ENCODE results near the gene PPIL4. TPM values are rescaled to one million over a fixed set of nuclear protein-coding genes. Genes with fewer than 3 reads are reported as not detected.
A peak's percentile ranks its signal among the peaks of the same experiment; 100 is the strongest.
"Not testable (repeated sequence)": the region's sequence is repeated elsewhere in the genome, so short reads cannot be mapped to it uniquely, and the experiment has no call there.

The PPIL4 gene
- total and polyA plus RNA-seq, 7 experiments from 2014 or later: 15.3 to 42.9 (median 28.1) TPM

DNA sequence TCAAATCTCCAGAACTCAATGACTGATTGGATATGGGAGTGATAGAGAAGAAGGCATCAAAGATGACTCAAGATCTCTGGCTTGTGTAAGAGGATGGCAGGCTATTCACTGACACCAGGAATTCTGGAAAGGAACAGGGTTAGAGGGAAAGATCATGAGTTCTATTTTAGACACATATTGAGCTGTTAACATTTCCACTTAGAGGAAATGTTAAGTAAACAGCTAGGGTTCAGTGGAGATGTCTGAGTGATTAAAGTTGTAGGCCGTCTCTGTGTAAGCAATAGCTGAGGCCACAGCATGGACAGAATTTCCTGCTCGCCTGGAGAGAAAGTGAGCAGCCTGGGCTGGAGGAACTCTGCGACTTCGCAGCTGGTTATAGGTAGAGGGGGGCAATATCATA is 82.1 kb downstream of the PPIL4 start:
- H3K4me1 ChIP-seq (ENCODE audit: control insufficient read depth in 2 of 2, insufficient read depth in 2 of 2, low read length in 2 of 2): peaks cover 5 to 7% of the 10 kb centered on the region in 2 donors
- Mint-ChIP-seq H3K4me1 (peaks cover 6 to 27% (median 20%) of the 10 kb centered on the region in 7 donors), H3K27ac (peak overlapping the region in 3 of 9 donors; percentile 15 to 55 (median 38)), H3K36me3 (peaks cover 12 to 29% (median 18%) of the 10 kb centered on the region in 5 donors), H3K4me3 (no peak overlapping the region), H3K27me3 (no peaks in the 10 kb centered on the region), H3K9me3 (peaks cover 0 to 2% (median 0%) of the 10 kb centered on the region in 11 donors)
- ATAC-seq (no peak), DNase-seq (no peak)
- intact Hi-C loops (cut with micrococcal nuclease): no loop called here
- H3K4me3 ChIP-seq (ENCODE audit: low read length): no peak overlapping the region
- POLR2A ChIA-PET: no interaction called here
- H3K9me3 ChIP-seq (ENCODE audit: control insufficient read depth in 2 of 3, low read length in 3 of 3): no peaks in the 10 kb centered on the region
- no peaks in the 10 kb centered on the region for H3K27me3 ChIP-seq (ENCODE audit: control insufficient read depth in 2 of 2, insufficient read depth in 2 of 2, low read length in 2 of 2)
- peaks cover 8 to 30% (median 11%) of the 10 kb centered on the region in 3 experiments for H3K36me3 ChIP-seq (ENCODE audit: control insufficient read depth in 2 of 3, insufficient read depth in 3 of 3, low read length in 3 of 3)
- CTCF ChIA-PET: interaction anchor here (0.9 kb wide), 1 partner anchor 21 kb away, joined by 3 read pairs; the partner anchor contains the start of gene ZC3H12D
- H3K27ac ChIP-seq (ENCODE audit: low read depth, low read length): no peak overlapping the region

- Mint-ChIP-seq H3K36me3 (peaks cover 16 to 28% (median 18%) of the 10 kb centered on the region in 5 donors), H3K27ac (peak overlapping the region in 1 of 9 donors; percentile 14), H3K4me1 (peaks cover 0 to 20% (median 11%) of the 10 kb centered on the region in 7 donors)
- H3K4me3 Mint-ChIP-seq; H3K27ac ChIP-seq (ENCODE audit: low read depth, low read length); ATAC-seq; H3K27me3 ChIP-seq (ENCODE audit: control insufficient read depth in 2 of 2, insufficient read depth in 2 of 2, low read length in 2 of 2); H3K9me3 Mint-ChIP-seq; H3K9me3 ChIP-seq (ENCODE audit: control insufficient read depth in 2 of 3, low read length in 3 of 3); H3K4me3 ChIP-seq (ENCODE audit: low read length); H3K27me3 Mint-ChIP-seq; POLR2A ChIA-PET; intact Hi-C loops (cut with micrococcal nuclease); DNase-seq; H3K4me1 ChIP-seq (ENCODE audit: control insufficient read depth in 2 of 2, insufficient read depth in 2 of 2, low read length in 2 of 2): not testable (repeated sequence)
- H3K36me3 ChIP-seq (ENCODE audit: control insufficient read depth in 2 of 3, insufficient read depth in 3 of 3, low read length in 3 of 3): peaks cover 8 to 36% (median 17%) of the 10 kb centered on the region in 3 experiments
- CTCF ChIA-PET: interaction anchor here (1.0 to 1.5 kb wide), 2 partner anchors 11 to 382 kb away, joined by 3 to 4 read pairs; no protein-coding TSS in a partner anchor
These were observed 83.1 kb downstream of the PPIL4 start for GRCh38 chr6:149462712-149463111.

DNA sequence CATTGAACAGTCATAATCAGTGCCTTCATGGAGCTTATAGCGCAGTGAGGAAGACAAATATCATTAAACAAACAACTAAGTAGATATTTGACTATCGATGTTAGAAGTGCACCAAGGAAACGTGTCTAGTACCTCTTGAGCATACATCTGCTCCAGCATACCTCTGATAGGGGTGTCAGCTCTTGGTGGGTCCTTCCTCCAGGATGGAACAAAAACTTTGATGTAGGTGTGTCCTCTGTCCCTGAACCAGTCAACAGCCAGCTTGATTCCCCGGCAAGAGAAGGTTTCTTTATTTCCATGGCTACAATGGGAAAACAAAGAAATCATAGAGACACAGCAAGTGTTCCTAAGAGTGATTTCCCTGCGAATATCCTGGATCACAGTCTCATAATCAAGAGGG is 84.2 kb downstream of the PPIL4 start:
- Histone ChIP-seq H3K27me3 (ENCODE audit: control insufficient read depth in 2 of 2, insufficient read depth in 2 of 2, low read length in 2 of 2) (no peaks in the 10 kb centered on the region), H3K9me3 (ENCODE audit: control insufficient read depth in 2 of 3, low read length in 3 of 3) (no peaks in the 10 kb centered on the region), H3K27ac (ENCODE audit: low read depth, low read length) (no peak overlapping the region), H3K4me1 (ENCODE audit: control insufficient read depth in 2 of 2, insufficient read depth in 2 of 2, low read length in 2 of 2) (no peaks in the 10 kb centered on the region), H3K36me3 (ENCODE audit: control insufficient read depth in 2 of 3, insufficient read depth in 3 of 3, low read length in 3 of 3) (peaks cover 8 to 46% (median 21%) of the 10 kb centered on the region in 3 experiments), H3K4me3 (ENCODE audit: low read length) (no peak overlapping the region)
- Mint-ChIP-seq H3K27me3 (no peaks in the 10 kb centered on the region), H3K4me1 (peaks cover 0 to 16% (median 11%) of the 10 kb centered on the region in 7 donors), H3K36me3 (peaks cover 16 to 31% (median 22%) of the 10 kb centered on the region in 5 donors), H3K4me3 (no peak overlapping the region), H3K27ac (no peak overlapping the region), H3K9me3 (peaks cover 0 to 2% (median 0%) of the 10 kb centered on the region in 11 donors)
- ATAC-seq: no peak
- ChIA-PET CTCF (interaction anchor here (0.5 to 1.8 kb wide), 4 partner anchors 30 to 433 kb away, joined by 3 to 6 read pairs (median 3); no protein-coding TSS in a partner anchor), POLR2A (no interaction called here)
- intact Hi-C loops (cut with micrococcal nuclease): no loop called here
- DNase-seq: no peak

- CTCF ChIA-PET: interaction anchor here (1.8 kb wide), 1 partner anchor 56 kb away, joined by 6 read pairs; no protein-coding TSS in a partner anchor
- H3K27ac ChIP-seq (ENCODE audit: low read depth, low read length); H3K4me1 ChIP-seq (ENCODE audit: control insufficient read depth in 2 of 2, insufficient read depth in 2 of 2, low read length in 2 of 2); H3K27me3 Mint-ChIP-seq; H3K4me3 Mint-ChIP-seq; intact Hi-C loops (cut with micrococcal nuclease); H3K9me3 Mint-ChIP-seq; POLR2A ChIA-PET; DNase-seq; H3K27ac Mint-ChIP-seq; H3K27me3 ChIP-seq (ENCODE audit: control insufficient read depth in 2 of 2, insufficient read depth in 2 of 2, low read length in 2 of 2); H3K9me3 ChIP-seq (ENCODE audit: control insufficient read depth in 2 of 3, low read length in 3 of 3); ATAC-seq; H3K4me3 ChIP-seq (ENCODE audit: low read length): not testable (repeated sequence)
- H3K4me1 Mint-ChIP-seq: peaks cover 0 to 16% (median 11%) of the 10 kb centered on the region in 7 donors
- H3K36me3 Mint-ChIP-seq: peaks cover 16 to 31% (median 22%) of the 10 kb centered on the region in 5 donors
- H3K36me3 ChIP-seq (ENCODE audit: control insufficient read depth in 2 of 3, insufficient read depth in 3 of 3, low read length in 3 of 3): peaks cover 8 to 48% (median 21%) of the 10 kb centered on the region in 3 experiments
These were observed 85.6 kb downstream of the PPIL4 start for GRCh38 chr6:149460249-149460648.

DNA sequence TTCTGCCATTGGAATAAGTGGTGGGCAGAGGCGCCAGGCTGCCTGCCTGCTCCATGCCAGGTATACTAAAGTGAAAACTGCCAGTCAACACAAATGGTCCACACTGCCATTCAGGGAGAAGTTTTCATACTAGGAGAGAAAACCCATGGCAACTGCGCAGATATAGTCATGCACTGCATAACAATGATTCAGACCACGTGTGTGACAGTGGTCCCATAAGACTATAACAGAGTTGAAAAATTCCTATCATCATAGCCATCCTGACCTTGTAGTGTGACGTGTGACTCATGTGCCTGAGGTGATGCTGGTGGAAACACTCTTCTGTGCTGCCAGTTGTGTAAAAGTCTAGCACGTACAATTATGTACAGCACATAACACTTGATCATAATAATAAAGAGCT is 86.1 kb downstream of the PPIL4 start:
- no peak for DNase-seq
- Mint-ChIP-seq H3K36me3 (peaks cover 16 to 31% (median 22%) of the 10 kb centered on the region in 5 donors), H3K9me3 (peaks cover 0 to 2% (median 0%) of the 10 kb centered on the region in 11 donors), H3K27me3 (no peaks in the 10 kb centered on the region), H3K4me1 (peaks cover 0 to 18% (median 11%) of the 10 kb centered on the region in 7 donors), H3K27ac (peak overlapping the region in 1 of 9 donors; percentile 46), H3K4me3 (no peak overlapping the region)
- H3K9me3 ChIP-seq (ENCODE audit: control insufficient read depth in 2 of 3, low read length in 3 of 3): no peaks in the 10 kb centered on the region
- intact Hi-C loops (cut with micrococcal nuclease): no loop called here
- ATAC-seq: no peak
- H3K27me3 ChIP-seq (ENCODE audit: control insufficient read depth in 2 of 2, insufficient read depth in 2 of 2, low read length in 2 of 2): no peaks in the 10 kb centered on the region
- POLR2A ChIA-PET: no interaction called here
- no peaks in the 10 kb centered on the region for H3K4me1 ChIP-seq (ENCODE audit: control insufficient read depth in 2 of 2, insufficient read depth in 2 of 2, low read length in 2 of 2)
- H3K4me3 ChIP-seq (ENCODE audit: low read length): no peak overlapping the region
- no peak overlapping the region for H3K27ac ChIP-seq (ENCODE audit: low read depth, low read length)
- peaks cover 8 to 47% (median 21%) of the 10 kb centered on the region in 3 experiments for H3K36me3 ChIP-seq (ENCODE audit: control insufficient read depth in 2 of 3, insufficient read depth in 3 of 3, low read length in 3 of 3)
- CTCF ChIA-PET: no interaction called here

GRCh38 chr6:149458806-149459205 is 87.0 kb downstream of the PPIL4 start:
- Histone ChIP-seq H3K4me3 (ENCODE audit: low read length) (no peak overlapping the region), H3K9me3 (ENCODE audit: control insufficient read depth in 2 of 3, low read length in 3 of 3) (no peaks in the 10 kb centered on the region), H3K4me1 (ENCODE audit: control insufficient read depth in 2 of 2, insufficient read depth in 2 of 2, low read length in 2 of 2) (no peaks in the 10 kb centered on the region), H3K27ac (ENCODE audit: low read depth, low read length) (no peak overlapping the region), H3K27me3 (ENCODE audit: control insufficient read depth in 2 of 2, insufficient read depth in 2 of 2, low read length in 2 of 2) (no peaks in the 10 kb centered on the region), H3K36me3 (ENCODE audit: control insufficient read depth in 2 of 3, insufficient read depth in 3 of 3, low read length in 3 of 3) (peaks cover 0 to 46% (median 21%) of the 10 kb centered on the region in 3 experiments)
- Mint-ChIP-seq H3K27ac (peak overlapping the region in 3 of 9 donors; percentile 23 to 58 (median 58)), H3K4me1 (peaks cover 0 to 13% (median 7%) of the 10 kb centered on the region in 7 donors), H3K4me3 (no peak overlapping the region), H3K27me3 (no peaks in the 10 kb centered on the region), H3K9me3 (peaks cover 0 to 2% (median 0%) of the 10 kb centered on the region in 11 donors), H3K36me3 (peaks cover 16 to 31% (median 20%) of the 10 kb centered on the region in 5 donors)
- ChIA-PET CTCF (interaction anchor here (1.1 kb wide), 1 partner anchor 27 kb away, joined by 3 read pairs; no protein-coding TSS in a partner anchor), POLR2A (interaction anchor here (0.7 kb wide), 1 partner anchor 66 kb away, joined by 3 read pairs; no protein-coding TSS in a partner anchor)
- DNase-seq (no peak), ATAC-seq (no peak)
- intact Hi-C loops (cut with micrococcal nuclease): no loop called here

Measured in naive thymus-derived CD4-positive, alpha-beta T cell (primary cell).